ENCODE results near the gene GKN2.

- TF ChIP-seq CTCF (IDR thresholded peaks at IDR 0.05): no peak
- no peak for TF ChIP-seq POLR2A (IDR thresholded peaks at IDR 0.05)
Measured at GRCh38 chr2:68934021-68934420, 18.7 kb downstream of the GKN2 start.

All from esophagus squamous epithelium (tissue), 4 donors.